Endothelial cell of umbilical vein (primary cell): ENCODE data around the gene INTS4.

ENCODE experiments used
- JUN ChIP-seq: IDR thresholded peaks from 2 replicates; pipeline ENCODE4 v1.6.1; 2011; ENCODE audit warnings: borderline replicate concordance, low read depth; ENCODE audit not compliant: insufficient read length, insufficient read depth
- POLR2AphosphoS5 ChIP-seq: IDR thresholded peaks from 2 replicates; pipeline ENCODE4 v1.6.1; 2012; ENCODE audit warnings: low read depth, mild to moderate bottlenecking, control low read depth, low read length, moderate library complexity; ENCODE audit not compliant: insufficient read depth
- TF ChIP-seq, protein P1 (sequence below), 2 donors: IDR thresholded peaks; 1 replicate in 1 of 2; 2 replicates in 1 of 2; pipeline ENCODE4 v1.5.1; 2011; ENCODE audit warnings: low read length in 2 of 2, mild to moderate bottlenecking in 2 of 2, moderate library complexity in 2 of 2, control low read depth in 1 of 2, inconsistent platforms in 1 of 2, low read depth in 1 of 2; ENCODE audit not compliant: insufficient read depth in 1 of 2; ENCODE audit errors: extremely low read depth in 1 of 2

GRCh38 chr11:77874206-77874605 is 120.3 kb downstream of the INTS4 start:
- TF ChIP-seq, protein P1, sequence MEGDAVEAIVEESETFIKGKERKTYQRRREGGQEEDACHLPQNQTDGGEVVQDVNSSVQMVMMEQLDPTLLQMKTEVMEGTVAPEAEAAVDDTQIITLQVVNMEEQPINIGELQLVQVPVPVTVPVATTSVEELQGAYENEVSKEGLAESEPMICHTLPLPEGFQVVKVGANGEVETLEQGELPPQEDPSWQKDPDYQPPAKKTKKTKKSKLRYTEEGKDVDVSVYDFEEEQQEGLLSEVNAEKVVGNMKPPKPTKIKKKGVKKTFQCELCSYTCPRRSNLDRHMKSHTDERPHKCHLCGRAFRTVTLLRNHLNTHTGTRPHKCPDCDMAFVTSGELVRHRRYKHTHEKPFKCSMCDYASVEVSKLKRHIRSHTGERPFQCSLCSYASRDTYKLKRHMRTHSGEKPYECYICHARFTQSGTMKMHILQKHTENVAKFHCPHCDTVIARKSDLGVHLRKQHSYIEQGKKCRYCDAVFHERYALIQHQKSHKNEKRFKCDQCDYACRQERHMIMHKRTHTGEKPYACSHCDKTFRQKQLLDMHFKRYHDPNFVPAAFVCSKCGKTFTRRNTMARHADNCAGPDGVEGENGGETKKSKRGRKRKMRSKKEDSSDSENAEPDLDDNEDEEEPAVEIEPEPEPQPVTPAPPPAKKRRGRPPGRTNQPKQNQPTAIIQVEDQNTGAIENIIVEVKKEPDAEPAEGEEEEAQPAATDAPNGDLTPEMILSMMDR (IDR thresholded peaks at IDR 0.05; ENCODE audit: extremely low read depth in 1 of 2, insufficient read depth in 1 of 2, low read depth in 1 of 2, low read length in 2 of 2), result no peak
- TF ChIP-seq POLR2AphosphoS5 (no peak), JUN (no peak)
